ENCODE measurements around the gene CDC20. TPM values are rescaled to one million over a fixed set of nuclear protein-coding genes. Genes with fewer than 3 reads are reported as not detected.

CDC20 gene
- total RNA-seq, 1 experiment from 2014 or later: 355 TPM

DNA sequence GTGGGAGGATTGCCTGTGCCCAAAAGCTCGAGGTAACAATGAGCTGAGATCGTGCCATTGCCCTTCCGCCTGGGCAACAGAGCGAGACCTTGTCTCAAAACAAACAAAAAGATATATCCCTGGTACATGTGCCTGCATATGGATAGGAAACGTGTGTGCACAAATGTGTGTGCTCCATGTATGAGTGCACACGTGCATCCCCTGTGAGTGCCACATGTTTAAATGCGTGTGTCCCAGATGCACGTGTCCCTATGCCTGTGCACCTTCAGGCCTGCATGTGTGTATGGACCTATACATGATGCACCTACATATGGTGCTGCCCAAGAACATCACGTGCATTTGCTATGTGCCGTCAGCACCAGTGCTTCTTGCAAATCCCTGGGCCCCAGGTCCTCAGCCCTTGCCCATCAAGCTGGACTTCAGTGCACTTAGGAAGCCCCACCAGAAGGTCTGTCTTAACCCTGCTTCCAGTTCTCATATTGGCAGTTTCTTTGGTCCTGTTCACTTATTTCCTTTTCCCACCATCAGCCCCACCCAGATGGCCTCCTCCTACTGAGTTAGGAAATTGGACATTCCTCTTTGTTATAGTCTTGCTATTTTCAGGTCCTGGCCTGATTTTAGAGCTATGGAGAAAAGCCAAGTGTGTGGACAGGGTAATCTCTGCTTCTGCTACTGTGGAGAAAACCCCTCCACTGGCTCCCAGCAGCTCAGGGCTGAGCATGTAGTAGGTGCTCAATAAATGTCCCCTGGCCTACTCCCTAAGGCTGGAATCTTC, 42.6 kb upstream of the CDC20 start:
- ATAC-seq: no peak
- Histone ChIP-seq H3K4me2 (ENCODE audit: low read length) (no peak overlapping the region), H3K4me1 (ENCODE audit: control insufficient read depth in 1 of 2, insufficient read depth in 2 of 2, low read length in 2 of 2) (peaks cover 0 to 15% of the 10 kb centered on the region in 2 experiments; a peak in 2 of 4 replicates), H3K9me3 (ENCODE audit: control insufficient read depth in 1 of 2, insufficient read depth in 1 of 2, low read depth in 1 of 2, low read length in 2 of 2) (no peaks in the 10 kb centered on the region), H3K9ac (ENCODE audit: low read length) (no peak overlapping the region), H3K27ac (ENCODE audit: low read depth, low read length) (no peak overlapping the region), H3K4me3 (replicated peaks in 1 of 2; ENCODE audit: low read depth in 1 of 2, low read length in 2 of 2) (no peak overlapping the region), H2AFZ (ENCODE audit: low read depth, low read length, poor library complexity, severe bottlenecking) (no peak overlapping the region), H3K36me3 (ENCODE audit: control insufficient read depth in 1 of 2, insufficient read depth in 2 of 2, low read length in 2 of 2) (no peaks in the 10 kb centered on the region), H3K9me2 (ENCODE audit: insufficient read depth) (no peaks in the 10 kb centered on the region), H3K27me3 (ENCODE audit: insufficient read depth, low read length) (no peaks in the 10 kb centered on the region), H4K20me1 (ENCODE audit: insufficient read depth) (no peaks in the 10 kb centered on the region), H3K79me2 (ENCODE audit: insufficient read depth, low read length) (no peaks in the 10 kb centered on the region)
- CTCF ChIA-PET: interaction anchor here (0.6 kb wide), 1 partner anchor 43 kb away, joined by 5 read pairs; the partner anchor contains the start of gene CDC20
- POLR2A ChIA-PET: no interaction called here
- intact Hi-C loops (cut with micrococcal nuclease): no loop called here
- DNase-seq (ENCODE audit: low read depth, low spot score): no peak
- TF ChIP-seq SP1 (IDR thresholded peaks at IDR 0.05; ENCODE audit: low read depth) (no peak), ZNF274 (IDR thresholded peaks at IDR 0.05; ENCODE audit: low read depth, low read length) (no peak), FOSL1 (IDR thresholded peaks at IDR 0.05; ENCODE audit: low read depth) (no peak), EGR1 (IDR thresholded peaks at IDR 0.05; ENCODE audit: low read depth) (no peak), ELF1 (IDR thresholded peaks at IDR 0.05; ENCODE audit: borderline replicate concordance, low read depth) (no peak), POLR2A (IDR thresholded peaks at IDR 0.05; ENCODE audit: borderline replicate concordance, extremely low read depth, insufficient read depth, insufficient read length) (no peak)
- TF ChIP-seq, protein P1, sequence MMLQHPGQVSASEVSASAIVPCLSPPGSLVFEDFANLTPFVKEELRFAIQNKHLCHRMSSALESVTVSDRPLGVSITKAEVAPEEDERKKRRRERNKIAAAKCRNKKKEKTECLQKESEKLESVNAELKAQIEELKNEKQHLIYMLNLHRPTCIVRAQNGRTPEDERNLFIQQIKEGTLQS (IDR thresholded peaks at IDR 0.05): no peak
- no TSS peak for BruUV-seq (replicated peaks)
- RAD21 ChIA-PET (ENCODE audit: low non-redundant PET in 1 of 2, low total read pairs in 2 of 2, uncharacterized antibody in 2 of 2, unreplicated experiment in 2 of 2): no interaction called here

DNA sequence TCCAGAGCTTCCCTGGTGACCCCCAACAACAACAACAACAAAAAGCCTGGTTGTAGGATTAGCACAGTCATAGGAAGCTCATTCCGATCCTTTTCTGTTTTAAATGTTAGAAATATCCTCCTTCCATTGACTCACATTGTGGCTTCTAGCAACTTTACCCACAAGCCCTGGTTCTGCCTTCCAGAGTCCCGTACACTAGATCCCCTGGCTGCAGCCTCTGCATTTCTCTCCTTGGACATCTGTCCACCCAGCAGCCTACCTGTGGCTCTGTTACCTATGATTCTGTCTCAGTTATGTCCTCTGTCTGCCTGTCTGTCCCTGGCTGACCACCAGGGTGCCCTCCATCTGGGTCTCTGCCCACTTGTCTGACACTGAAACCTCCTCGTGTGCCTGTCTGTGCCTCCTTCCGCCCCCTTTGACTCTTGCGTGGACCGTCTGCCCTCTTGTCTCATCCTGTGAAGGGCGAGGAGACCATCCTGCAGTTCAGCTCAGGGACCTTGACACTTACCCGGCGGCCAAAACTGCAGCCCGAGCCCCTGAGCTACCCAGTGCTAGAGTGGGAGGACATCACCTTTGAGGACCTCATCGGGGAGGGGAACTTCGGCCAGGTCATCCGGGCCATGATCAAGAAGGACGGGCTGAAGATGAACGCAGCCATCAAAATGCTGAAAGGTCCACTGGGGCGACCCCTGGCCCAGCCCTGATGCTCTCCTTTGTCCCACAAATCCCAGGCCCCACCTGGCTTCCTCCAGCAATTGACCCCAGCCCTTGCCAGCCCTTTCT, 41.9 kb upstream of the CDC20 start:
- RAD21 ChIA-PET (ENCODE audit: low non-redundant PET in 1 of 2, low total read pairs in 2 of 2, uncharacterized antibody in 2 of 2, unreplicated experiment in 2 of 2): no interaction called here
- intact Hi-C loops (cut with micrococcal nuclease): no loop called here
- H3K9me3 ChIP-seq (ENCODE audit: control insufficient read depth in 1 of 2, insufficient read depth in 1 of 2, low read depth in 1 of 2, low read length in 2 of 2): no peaks in the 10 kb centered on the region
- no peak overlapping the region for H2AFZ ChIP-seq (ENCODE audit: low read depth, low read length, poor library complexity, severe bottlenecking)
- POLR2A ChIA-PET: no interaction called here
- H3K4me1 ChIP-seq (ENCODE audit: control insufficient read depth in 1 of 2, insufficient read depth in 2 of 2, low read length in 2 of 2): peaks cover 0 to 23% of the 10 kb centered on the region in 2 experiments; a peak in 2 of 4 replicates
- no peaks in the 10 kb centered on the region for H4K20me1 ChIP-seq (ENCODE audit: insufficient read depth)
- DNase-seq (ENCODE audit: low read depth, low spot score) (no peak), ATAC-seq (peak; percentile 56)
- TF ChIP-seq, protein P2, sequence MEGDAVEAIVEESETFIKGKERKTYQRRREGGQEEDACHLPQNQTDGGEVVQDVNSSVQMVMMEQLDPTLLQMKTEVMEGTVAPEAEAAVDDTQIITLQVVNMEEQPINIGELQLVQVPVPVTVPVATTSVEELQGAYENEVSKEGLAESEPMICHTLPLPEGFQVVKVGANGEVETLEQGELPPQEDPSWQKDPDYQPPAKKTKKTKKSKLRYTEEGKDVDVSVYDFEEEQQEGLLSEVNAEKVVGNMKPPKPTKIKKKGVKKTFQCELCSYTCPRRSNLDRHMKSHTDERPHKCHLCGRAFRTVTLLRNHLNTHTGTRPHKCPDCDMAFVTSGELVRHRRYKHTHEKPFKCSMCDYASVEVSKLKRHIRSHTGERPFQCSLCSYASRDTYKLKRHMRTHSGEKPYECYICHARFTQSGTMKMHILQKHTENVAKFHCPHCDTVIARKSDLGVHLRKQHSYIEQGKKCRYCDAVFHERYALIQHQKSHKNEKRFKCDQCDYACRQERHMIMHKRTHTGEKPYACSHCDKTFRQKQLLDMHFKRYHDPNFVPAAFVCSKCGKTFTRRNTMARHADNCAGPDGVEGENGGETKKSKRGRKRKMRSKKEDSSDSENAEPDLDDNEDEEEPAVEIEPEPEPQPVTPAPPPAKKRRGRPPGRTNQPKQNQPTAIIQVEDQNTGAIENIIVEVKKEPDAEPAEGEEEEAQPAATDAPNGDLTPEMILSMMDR (IDR thresholded peaks at IDR 0.05 in 2 of 3, conservative IDR thresholded peaks at IDR 0.05 in 1 of 3; ENCODE audit: borderline replicate concordance in 1 of 3, insufficient read depth in 1 of 3, low read depth in 2 of 3, low read length in 2 of 3): peak in 2 of 3 experiments; percentile 35 to 45; a peak in 3 of 6 replicates
- TF ChIP-seq JUND (IDR thresholded peaks at IDR 0.05) (no peak), CBX3 (IDR thresholded peaks at IDR 0.05; ENCODE audit: low read depth) (no peak), ELF1 (IDR thresholded peaks at IDR 0.05; ENCODE audit: borderline replicate concordance, low read depth) (no peak)
- no peaks in the 10 kb centered on the region for H3K79me2 ChIP-seq (ENCODE audit: insufficient read depth, low read length)
- H3K36me3 ChIP-seq (ENCODE audit: control insufficient read depth in 1 of 2, insufficient read depth in 2 of 2, low read length in 2 of 2): no peaks in the 10 kb centered on the region
- CTCF ChIA-PET: interaction anchor here (0.6 kb wide), 1 partner anchor 42 kb away, joined by 5 read pairs; the partner anchor contains the start of gene CDC20
- H3K27ac ChIP-seq (ENCODE audit: low read depth, low read length): no peak overlapping the region
- H3K9ac ChIP-seq (ENCODE audit: low read length): no peak overlapping the region
- no TSS peak for BruUV-seq (replicated peaks)
- no peak overlapping the region for H3K4me2 ChIP-seq (ENCODE audit: low read length)
- no peaks in the 10 kb centered on the region for H3K9me2 ChIP-seq (ENCODE audit: insufficient read depth)
- no peak overlapping the region for H3K4me3 ChIP-seq (replicated peaks in 1 of 2; ENCODE audit: low read depth in 1 of 2, low read length in 2 of 2)
- no peaks in the 10 kb centered on the region for H3K27me3 ChIP-seq (ENCODE audit: insufficient read depth, low read length)

All from HCT116 (cell line).